Islet of Langerhans (tissue), 1 donor: Measurements from ENCODE around the gene KCTD19.

Experiments
- FAIRE-seq: peaks from one replicate; lab custom pipeline; 2011; peaks lifted over from hg19 to GRCh38; lab: Jason Lieb, UNC

The KCTD19 gene

DNA sequence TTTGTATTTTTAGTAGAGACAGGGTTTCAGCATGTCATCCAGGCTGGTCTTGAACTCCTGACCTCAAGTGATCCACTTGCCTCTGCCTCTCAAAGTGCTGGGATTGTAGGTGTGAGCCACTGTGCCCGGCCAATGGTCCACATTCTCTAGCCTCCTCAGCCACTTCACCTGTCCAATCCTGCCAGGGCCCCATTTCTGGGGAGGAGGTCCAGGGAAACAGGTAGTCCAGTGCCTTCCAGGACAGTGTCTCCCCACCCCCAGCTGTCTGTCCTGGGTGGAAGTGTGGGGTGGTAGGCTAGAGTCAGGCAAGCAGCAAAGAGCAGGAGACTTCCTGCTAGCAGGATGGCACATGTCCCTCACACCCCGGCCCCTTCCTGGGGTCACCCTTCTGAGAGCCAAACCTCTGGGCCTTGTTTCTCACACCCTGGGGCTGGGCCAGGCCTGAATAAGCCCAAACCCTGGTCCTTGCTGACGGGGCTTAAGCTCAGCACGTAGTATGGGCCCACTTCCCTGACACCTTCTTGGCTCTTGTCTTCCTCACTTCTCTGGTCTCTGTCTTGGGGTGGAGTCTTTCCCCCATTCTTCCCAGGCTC is 84.3 kb downstream of the KCTD19 start:
- FAIRE-seq = no peak

DNA sequence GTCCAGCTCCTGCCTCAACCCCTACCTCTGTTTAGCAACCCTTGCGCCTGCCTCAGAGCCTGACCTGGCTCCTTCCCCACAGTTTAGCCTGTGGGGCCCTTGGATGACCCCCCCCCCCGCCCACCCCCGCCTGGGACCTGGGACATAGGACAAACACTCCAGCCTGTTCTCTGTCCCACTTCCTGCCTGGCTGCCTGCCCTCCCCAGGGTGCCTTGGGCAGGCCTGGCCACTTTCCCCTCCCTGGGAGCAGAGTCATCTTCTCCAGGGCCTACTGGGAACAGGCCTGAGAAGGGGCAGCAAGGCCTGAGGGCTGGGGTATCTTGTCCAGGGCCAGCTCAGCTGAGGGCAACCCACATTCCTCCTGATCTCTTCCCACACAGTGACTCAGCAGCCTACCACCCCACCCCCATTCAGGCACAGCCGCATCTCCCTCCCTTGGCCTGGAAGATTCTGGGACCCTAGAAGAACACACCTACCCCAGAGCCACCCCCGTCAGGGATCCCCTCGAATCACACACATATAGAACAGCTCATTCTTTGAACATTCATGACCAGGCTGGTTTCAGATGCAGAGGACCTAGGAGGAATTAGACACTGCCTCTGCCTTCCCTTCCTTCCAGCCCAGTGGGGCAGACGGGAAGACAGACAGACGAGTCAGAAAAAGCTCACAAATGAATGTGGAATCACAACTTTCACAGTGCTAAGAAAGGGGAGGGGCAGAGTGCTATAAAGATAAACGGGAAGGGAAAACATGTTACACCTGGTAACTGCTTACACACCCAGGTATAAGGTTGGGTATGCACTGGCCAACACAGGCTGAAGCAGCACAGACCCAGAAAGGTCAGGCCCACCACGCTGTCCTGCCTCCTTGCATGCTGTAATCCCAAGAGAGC is 85.3 kb downstream of the KCTD19 start:
- no peak for FAIRE-seq

DNA sequence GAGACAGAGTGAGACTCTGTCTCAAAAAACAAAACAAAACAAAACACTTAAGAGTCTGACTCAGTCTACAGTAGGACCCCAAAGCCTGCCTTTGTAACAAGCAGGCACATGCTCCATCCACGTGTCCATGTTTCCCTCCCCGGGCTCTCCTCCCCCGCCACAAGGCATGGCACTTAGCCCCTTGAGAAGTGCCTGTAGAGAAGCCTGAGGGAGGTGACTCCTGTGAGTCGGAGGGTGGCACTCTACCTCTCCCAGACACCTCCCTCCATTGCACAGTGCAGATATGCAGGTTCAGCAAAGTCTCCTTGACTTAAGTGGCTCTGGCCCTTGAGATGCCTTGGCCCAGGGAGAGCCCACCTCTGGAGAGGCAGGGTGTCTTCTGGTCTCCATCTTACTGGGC is 86.0 kb downstream of the KCTD19 start:
- no peak for FAIRE-seq
